Activated CD4-positive, alpha-beta memory T cell treated with anti-CD3 and anti-CD28 coated beads, Interleukin-2, amount 10 ng/mL, durations not matched to agents 7 days and 5 days (primary cell): ENCODE data around the gene LRRC1. TPM values are rescaled to one million over a fixed set of nuclear protein-coding genes. Genes with fewer than 3 reads are reported as not detected.

Source experiments
- CTCF ChIA-PET: fragments of 350-600 bp; sonication (Branson Sonifier 250); formaldehyde crosslinking; loops from one replicate; lab custom pipeline; 2021; ENCODE audit warnings: antibody characterized with exemption, inconsistent platforms; lab: Charles Lee
- POLR2A ChIA-PET: fragments of 350-600 bp; sonication (Branson Sonifier 250); formaldehyde crosslinking; loops from one replicate; lab custom pipeline; 2021; ENCODE audit warnings: antibody characterized with exemption; lab: Charles Lee
- DNase-seq: peaks from one replicate; pipeline ENCODE4 v3.0.0-alpha.2; 2020
- H3K27ac Mint-ChIP-seq: one replicate; pipeline ENCODE4 v1.8.0; 2021; ENCODE audit warnings: mild to moderate bottlenecking, mixed read lengths
- H3K27me3 Mint-ChIP-seq: one replicate; pipeline ENCODE4 v1.8.0; 2021; ENCODE audit warnings: mixed read lengths
- H3K36me3 Mint-ChIP-seq: one replicate; pipeline ENCODE4 v1.8.0; 2021; ENCODE audit warnings: low read depth, mixed read lengths
- H3K4me1 Mint-ChIP-seq: one replicate; pipeline ENCODE4 v1.8.0; 2021; ENCODE audit warnings: mixed read lengths
- H3K4me3 Mint-ChIP-seq: one replicate; pipeline ENCODE4 v1.8.0; 2021; ENCODE audit warnings: mild to moderate bottlenecking, mixed read lengths
- H3K9me3 Mint-ChIP-seq: one replicate; pipeline ENCODE4 v1.8.0; 2021; ENCODE audit warnings: mixed read lengths
- total RNA-seq, 2 experiments: library from RNA; stranded (reverse); gene quantifications; one replicate each; pipeline ENCODE4 v1.2.3, GENCODE V29; 2021

The LRRC1 gene
- total RNA-seq, 2 experiments from 2014 or later: 4.0 to 4.1 TPM

GRCh38 chr6:53937461-53937860 lies 142.7 kb downstream of the LRRC1 start:
- POLR2A ChIA-PET: no interaction called here
- Mint-ChIP-seq H3K9me3 (no peaks in the 10 kb centered on the region), H3K4me1 (peaks cover 9% of the 10 kb centered on the region), H3K36me3 (no peaks in the 10 kb centered on the region), H3K4me3 (no peak overlapping the region), H3K27ac (no peak overlapping the region), H3K27me3 (peaks cover 5% of the 10 kb centered on the region)
- DNase-seq: no peak
- CTCF ChIA-PET: interaction anchor here (0.6 kb wide), 1 partner anchor 30 kb away, joined by 3 read pairs; no protein-coding TSS in a partner anchor

- ChIA-PET POLR2A (no interaction called here), CTCF (no interaction called here)
Observed at GRCh38 chr6:53938810-53939209, 144.0 kb downstream of the LRRC1 start.

GRCh38 chr6:53939830-53940229 lies 145.0 kb downstream of the LRRC1 start:
- no peak for DNase-seq
- no peak overlapping the region for H3K27ac Mint-ChIP-seq
- peaks cover 7% of the 10 kb centered on the region for H3K27me3 Mint-ChIP-seq
- no peak overlapping the region for H3K4me3 Mint-ChIP-seq
- no peaks in the 10 kb centered on the region for H3K9me3 Mint-ChIP-seq
- H3K4me1 Mint-ChIP-seq: peaks cover 9% of the 10 kb centered on the region
- ChIA-PET CTCF (no interaction called here), POLR2A (no interaction called here)
- H3K36me3 Mint-ChIP-seq: no peaks in the 10 kb centered on the region

More at GRCh38 chr6:53938810-53939209, 144.0 kb downstream of the LRRC1 start:
- no peaks in the 10 kb centered on the region for H3K9me3 Mint-ChIP-seq
- H3K36me3 Mint-ChIP-seq: no peaks in the 10 kb centered on the region
- no peak overlapping the region for H3K27ac Mint-ChIP-seq
- no peak for DNase-seq
- H3K4me3 Mint-ChIP-seq: no peak overlapping the region
- H3K27me3 Mint-ChIP-seq: peaks cover 7% of the 10 kb centered on the region
- peaks cover 9% of the 10 kb centered on the region for H3K4me1 Mint-ChIP-seq

GRCh38 chr6:53943395-53943794 lies 148.6 kb downstream of the LRRC1 start:
- Mint-ChIP-seq H3K4me1 (peaks cover 3% of the 10 kb centered on the region), H3K9me3 (no peaks in the 10 kb centered on the region), H3K27me3 (peaks cover 8% of the 10 kb centered on the region), H3K27ac (no peak overlapping the region), H3K36me3 (no peaks in the 10 kb centered on the region), H3K4me3 (no peak overlapping the region)
- CTCF ChIA-PET: no interaction called here
- DNase-seq: no peak
- POLR2A ChIA-PET: no interaction called here

- Mint-ChIP-seq H3K27me3 (peaks cover 11% of the 10 kb centered on the region), H3K27ac (no peak overlapping the region), H3K4me3 (no peak overlapping the region), H3K36me3 (no peaks in the 10 kb centered on the region), H3K4me1 (no peaks in the 10 kb centered on the region), H3K9me3 (no peaks in the 10 kb centered on the region)
- no peak for DNase-seq
- ChIA-PET CTCF (no interaction called here), POLR2A (no interaction called here)
Observed at GRCh38 chr6:53944091-53944490, 149.3 kb downstream of the LRRC1 start.

GRCh38 chr6:53944543-53944942 lies 149.7 kb downstream of the LRRC1 start:
- POLR2A ChIA-PET: no interaction called here
- Mint-ChIP-seq H3K4me1 (no peaks in the 10 kb centered on the region), H3K4me3 (no peak overlapping the region), H3K36me3 (no peaks in the 10 kb centered on the region), H3K27ac (no peak overlapping the region), H3K9me3 (no peaks in the 10 kb centered on the region), H3K27me3 (peaks cover 13% of the 10 kb centered on the region)
- CTCF ChIA-PET: no interaction called here
- no peak for DNase-seq

- H3K27me3 Mint-ChIP-seq: peaks cover 16% of the 10 kb centered on the region
- H3K9me3 Mint-ChIP-seq: no peaks in the 10 kb centered on the region
- DNase-seq: no peak
- no peak overlapping the region for H3K27ac Mint-ChIP-seq
- CTCF ChIA-PET: no interaction called here
- H3K36me3 Mint-ChIP-seq: no peaks in the 10 kb centered on the region
- H3K4me3 Mint-ChIP-seq: no peak overlapping the region
- POLR2A ChIA-PET: no interaction called here
- no peaks in the 10 kb centered on the region for H3K4me1 Mint-ChIP-seq
Observed at GRCh38 chr6:53945765-53946407, 151.1 kb downstream of the LRRC1 start.

- Mint-ChIP-seq H3K4me1 (no peaks in the 10 kb centered on the region), H3K27me3 (peaks cover 13% of the 10 kb centered on the region), H3K27ac (no peak overlapping the region), H3K36me3 (no peaks in the 10 kb centered on the region), H3K4me3 (no peak overlapping the region), H3K9me3 (no peaks in the 10 kb centered on the region)
- POLR2A ChIA-PET: no interaction called here
- DNase-seq: no peak
- CTCF ChIA-PET: no interaction called here
Observed at GRCh38 chr6:53947780-53948179, 153.0 kb downstream of the LRRC1 start.

GRCh38 chr6:53951383-53951782 lies 156.6 kb downstream of the LRRC1 start:
- ChIA-PET CTCF (no interaction called here), POLR2A (no interaction called here)
- no peaks in the 10 kb centered on the region for H3K4me1 Mint-ChIP-seq
- H3K27ac Mint-ChIP-seq: no peak overlapping the region
- DNase-seq: no peak
- peaks cover 19% of the 10 kb centered on the region for H3K27me3 Mint-ChIP-seq
- no peak overlapping the region for H3K4me3 Mint-ChIP-seq
- no peaks in the 10 kb centered on the region for H3K9me3 Mint-ChIP-seq
- no peaks in the 10 kb centered on the region for H3K36me3 Mint-ChIP-seq

GRCh38 chr6:53956068-53956711 lies 161.4 kb downstream of the LRRC1 start:
- Mint-ChIP-seq H3K9me3 (no peaks in the 10 kb centered on the region), H3K4me3 (no peak overlapping the region), H3K27me3 (peaks cover 12% of the 10 kb centered on the region), H3K27ac (no peak overlapping the region), H3K4me1 (no peaks in the 10 kb centered on the region), H3K36me3 (no peaks in the 10 kb centered on the region)
- ChIA-PET CTCF (interaction anchor here (0.6 to 3.3 kb wide), 6 partner anchors 102 to 236 kb away, joined by 3 to 20 read pairs (median 4); partner anchors contain the start of gene LRRC1), POLR2A (interaction anchor here (0.9 kb wide), 1 partner anchor 237 kb away, joined by 3 read pairs; no protein-coding TSS in a partner anchor)
- DNase-seq: peak; percentile 18

GRCh38 chr6:53956804-53957203 lies 162.0 kb downstream of the LRRC1 start:
- H3K27ac Mint-ChIP-seq: no peak overlapping the region
- H3K36me3 Mint-ChIP-seq: no peaks in the 10 kb centered on the region
- no peaks in the 10 kb centered on the region for H3K4me1 Mint-ChIP-seq
- H3K9me3 Mint-ChIP-seq: no peaks in the 10 kb centered on the region
- CTCF ChIA-PET: interaction anchor here (0.6 to 3.3 kb wide), 3 partner anchors 228 to 237 kb away, joined by 3 to 20 read pairs (median 4); no protein-coding TSS in a partner anchor
- peaks cover 12% of the 10 kb centered on the region for H3K27me3 Mint-ChIP-seq
- POLR2A ChIA-PET: no interaction called here
- H3K4me3 Mint-ChIP-seq: no peak overlapping the region
- DNase-seq: no peak

- DNase-seq: no peak
- CTCF ChIA-PET: interaction anchor here (0.9 kb wide), 1 partner anchor 241 kb away, joined by 3 read pairs; no protein-coding TSS in a partner anchor
- no peaks in the 10 kb centered on the region for H3K4me1 Mint-ChIP-seq
- H3K27ac Mint-ChIP-seq: no peak overlapping the region
- H3K27me3 Mint-ChIP-seq: peaks cover 15% of the 10 kb centered on the region
- no peaks in the 10 kb centered on the region for H3K9me3 Mint-ChIP-seq
- no peak overlapping the region for H3K4me3 Mint-ChIP-seq
- H3K36me3 Mint-ChIP-seq: no peaks in the 10 kb centered on the region
- POLR2A ChIA-PET: no interaction called here
Observed at GRCh38 chr6:53959717-53960116, 164.9 kb downstream of the LRRC1 start.

GRCh38 chr6:53960311-53960710 lies 165.5 kb downstream of the LRRC1 start:
- Mint-ChIP-seq H3K36me3 (no peaks in the 10 kb centered on the region), H3K27me3 (peaks cover 15% of the 10 kb centered on the region), H3K4me3 (no peak overlapping the region), H3K27ac (no peak overlapping the region), H3K9me3 (no peaks in the 10 kb centered on the region), H3K4me1 (no peaks in the 10 kb centered on the region)
- CTCF ChIA-PET: no interaction called here
- DNase-seq: no peak
- POLR2A ChIA-PET: interaction anchor here (0.5 kb wide), 1 partner anchor 1353 kb away, joined by 3 read pairs; no protein-coding TSS in a partner anchor
